ENCODE measurements around the gene ITGAX. TPM values are rescaled to one million over a fixed set of nuclear protein-coding genes. Genes with fewer than 3 reads are reported as not detected.

ITGAX gene
- total and polyA plus RNA-seq, 4 donors = 1.1 to 9.6 (median 1.9) TPM

- H3K9ac ChIP-seq (ENCODE audit: low read depth in 1 of 2, low read length in 2 of 2) = no peak overlapping the region
- DNase-seq (ENCODE audit: low spot score) = no peak
- H3K27me3 ChIP-seq (ENCODE audit: control insufficient read depth in 4 of 4, insufficient read depth in 4 of 4, low read length in 3 of 4) = no peaks in the 10 kb centered on the region
- 72% methylated on average over 6 of the region's 6 CpGs for WGBS
- H3K9me3 ChIP-seq (ENCODE audit: control insufficient read depth in 4 of 4, low read length in 3 of 4) = peaks cover 0 to 1% (median 0%) of the 10 kb centered on the region in 4 donors
- no peak overlapping the region for H3K27ac ChIP-seq (ENCODE audit: low read depth in 1 of 2, low read length in 2 of 2)
- H3K4me3 ChIP-seq (ENCODE audit: low read depth in 1 of 3, low read length in 3 of 3) = no peak overlapping the region
- TF ChIP-seq YY1 (IDR thresholded peaks at IDR 0.05) (no peak), HNF4G (IDR thresholded peaks at IDR 0.05) (no peak)
- H3K4me1 ChIP-seq (ENCODE audit: control insufficient read depth in 4 of 4, insufficient read depth in 4 of 4, low read length in 3 of 4) = no peaks in the 10 kb centered on the region
- no peaks in the 10 kb centered on the region for H3K36me3 ChIP-seq (ENCODE audit: control insufficient read depth in 4 of 4, insufficient read depth in 3 of 4, low read depth in 1 of 4, low read length in 3 of 4)
Measured at GRCh38 chr16:31421587-31421986, 66.6 kb downstream of the ITGAX start.

- WGBS = 62% methylated on average over 3 of the region's 3 CpGs
- no peak overlapping the region for H3K27ac ChIP-seq (ENCODE audit: low read depth in 1 of 2, low read length in 2 of 2)
- no peak for DNase-seq (ENCODE audit: low spot score)
- no peak overlapping the region for H3K9ac ChIP-seq (ENCODE audit: low read depth in 1 of 2, low read length in 2 of 2)
- H3K4me3 ChIP-seq (ENCODE audit: low read depth in 1 of 3, low read length in 3 of 3) = no peak overlapping the region
- no peaks in the 10 kb centered on the region for H3K9me3 ChIP-seq (ENCODE audit: control insufficient read depth in 4 of 4, low read length in 3 of 4)
- peaks cover 0 to 5% (median 2%) of the 10 kb centered on the region in 4 donors for H3K4me1 ChIP-seq (ENCODE audit: control insufficient read depth in 4 of 4, insufficient read depth in 4 of 4, low read length in 3 of 4)
- no peaks in the 10 kb centered on the region for H3K36me3 ChIP-seq (ENCODE audit: control insufficient read depth in 4 of 4, insufficient read depth in 3 of 4, low read depth in 1 of 4, low read length in 3 of 4)
- H3K27me3 ChIP-seq (ENCODE audit: control insufficient read depth in 4 of 4, insufficient read depth in 4 of 4, low read length in 3 of 4) = no peaks in the 10 kb centered on the region
- no peak for TF ChIP-seq HNF4A (conservative IDR thresholded peaks at IDR 0.05)
- TF ChIP-seq GABPA (IDR thresholded peaks at IDR 0.05 in 1 of 2, conservative IDR thresholded peaks at IDR 0.05 in 1 of 2) = no peak
- TF ChIP-seq RXRA (IDR thresholded peaks at IDR 0.05) = no peak
- TF ChIP-seq NR2F2 (IDR thresholded peaks at IDR 0.05) = no peak
- no peak for TF ChIP-seq TAF1 (conservative IDR thresholded peaks at IDR 0.05)
- no peak for TF ChIP-seq FOXA1 (IDR thresholded peaks at IDR 0.05)
- TF ChIP-seq YY1 (IDR thresholded peaks at IDR 0.05) = no peak
- TF ChIP-seq, protein P1, sequence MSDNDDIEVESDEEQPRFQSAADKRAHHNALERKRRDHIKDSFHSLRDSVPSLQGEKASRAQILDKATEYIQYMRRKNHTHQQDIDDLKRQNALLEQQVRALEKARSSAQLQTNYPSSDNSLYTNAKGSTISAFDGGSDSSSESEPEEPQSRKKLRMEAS (IDR thresholded peaks at IDR 0.05) = no peak
- TF ChIP-seq HNF4G (IDR thresholded peaks at IDR 0.05) = no peak
- no peak for TF ChIP-seq SP1 (IDR thresholded peaks at IDR 0.05)
- TF ChIP-seq RAD21 (IDR thresholded peaks at IDR 0.05) = no peak
- TF ChIP-seq, protein P2, sequence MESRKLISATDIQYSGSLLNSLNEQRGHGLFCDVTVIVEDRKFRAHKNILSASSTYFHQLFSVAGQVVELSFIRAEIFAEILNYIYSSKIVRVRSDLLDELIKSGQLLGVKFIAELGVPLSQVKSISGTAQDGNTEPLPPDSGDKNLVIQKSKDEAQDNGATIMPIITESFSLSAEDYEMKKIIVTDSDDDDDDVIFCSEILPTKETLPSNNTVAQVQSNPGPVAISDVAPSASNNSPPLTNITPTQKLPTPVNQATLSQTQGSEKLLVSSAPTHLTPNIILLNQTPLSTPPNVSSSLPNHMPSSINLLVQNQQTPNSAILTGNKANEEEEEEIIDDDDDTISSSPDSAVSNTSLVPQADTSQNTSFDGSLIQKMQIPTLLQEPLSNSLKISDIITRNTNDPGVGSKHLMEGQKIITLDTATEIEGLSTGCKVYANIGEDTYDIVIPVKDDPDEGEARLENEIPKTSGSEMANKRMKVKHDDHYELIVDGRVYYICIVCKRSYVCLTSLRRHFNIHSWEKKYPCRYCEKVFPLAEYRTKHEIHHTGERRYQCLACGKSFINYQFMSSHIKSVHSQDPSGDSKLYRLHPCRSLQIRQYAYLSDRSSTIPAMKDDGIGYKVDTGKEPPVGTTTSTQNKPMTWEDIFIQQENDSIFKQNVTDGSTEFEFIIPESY (IDR thresholded peaks at IDR 0.05) = no peak
- TF ChIP-seq REST (IDR thresholded peaks at IDR 0.05) = no peak
- TF ChIP-seq EGR1 (IDR thresholded peaks at IDR 0.05; ENCODE audit: low read depth in 2 of 2) = no peak
- no peak for TF ChIP-seq FOXA2 (IDR thresholded peaks at IDR 0.05)
Measured at GRCh38 chr16:31423241-31423640, 68.3 kb downstream of the ITGAX start.

All from liver (tissue), 9 donors.